HG02623 (cell line): ENCODE data around the gene CADM1.

ENCODE experiments used
- ATAC-seq: cut with Tn5 transposase; IDR thresholded peaks from one replicate; pipeline ENCODE4 v1.9.1; 2021; ENCODE audit warnings: moderate library complexity; ENCODE audit not compliant: unreplicated experiment

Gene CADM1

GRCh38 chr11:115518983-115519628 lies 14.9 kb upstream of the CADM1 start:
- no peak for ATAC-seq

GRCh38 chr11:115515647-115516395 lies 11.6 kb upstream of the CADM1 start:
- ATAC-seq = no peak

- ATAC-seq = no peak
Observed at GRCh38 chr11:115506954-115507675, 2.9 kb upstream of the CADM1 start.

GRCh38 chr11:115505175-115505574 lies 960 bp upstream of the CADM1 start:
- ATAC-seq = no peak

- ATAC-seq = no peak
Observed at GRCh38 chr11:115503886-115504275, 334 bp downstream of the CADM1 start.

GRCh38 chr11:115503083-115503885 lies 931 bp downstream of the CADM1 start:
- ATAC-seq = no peak

- ATAC-seq = no peak
Observed at GRCh38 chr11:115502636-115503082, 1.6 kb downstream of the CADM1 start.

GRCh38 chr11:115501893-115502589 lies 2.2 kb downstream of the CADM1 start:
- ATAC-seq = no peak

GRCh38 chr11:115501502-115501892 lies 2.7 kb downstream of the CADM1 start:
- ATAC-seq = no peak

GRCh38 chr11:115500547-115501501 lies 3.4 kb downstream of the CADM1 start:
- no peak for ATAC-seq

GRCh38 chr11:115499891-115500290 lies 4.3 kb downstream of the CADM1 start:
- no peak for ATAC-seq

GRCh38 chr11:115499241-115499799 lies 4.9 kb downstream of the CADM1 start:
- ATAC-seq = no peak

- no peak for ATAC-seq
Observed at GRCh38 chr11:115498354-115498753, 5.9 kb downstream of the CADM1 start.

GRCh38 chr11:115497303-115497702 lies 6.9 kb downstream of the CADM1 start:
- ATAC-seq = no peak

GRCh38 chr11:115496892-115497291 lies 7.3 kb downstream of the CADM1 start:
- ATAC-seq = no peak

- no peak for ATAC-seq
Observed at GRCh38 chr11:115493905-115494304, 10.3 kb downstream of the CADM1 start.

- no peak for ATAC-seq
Observed at GRCh38 chr11:115493488-115493887, 10.7 kb downstream of the CADM1 start.

- no peak for ATAC-seq
Observed at GRCh38 chr11:115489466-115489865, 14.7 kb downstream of the CADM1 start.

- no peak for ATAC-seq
Observed at GRCh38 chr11:115488945-115489344, 15.3 kb downstream of the CADM1 start.
